ENCODE measurements around the gene RNF41.
"Not testable (repeated sequence)": the region's sequence is repeated elsewhere in the genome, so short reads cannot be mapped to it uniquely, and the experiment has no call there.

RNF41 gene

GRCh38 chr12:56157201-56158028, 64.3 kb downstream of the RNF41 start:
- Histone ChIP-seq H3K36me3 (ENCODE audit: insufficient read depth, low read length) (peaks cover 45% of the 10 kb centered on the region), H2AFZ (ENCODE audit: low read depth, low read length) (peak overlapping the region; percentile 21)

GRCh38 chr12:56156464-56157200, 65.1 kb downstream of the RNF41 start:
- not testable (repeated sequence) for H3K9me3 ChIP-seq (ENCODE audit: low read length); H3K27me3 ChIP-seq (ENCODE audit: insufficient read depth, low read length); H2AFZ ChIP-seq (ENCODE audit: low read depth, low read length)
- Histone ChIP-seq H3K36me3 (ENCODE audit: insufficient read depth, low read length) (peaks cover 38% of the 10 kb centered on the region), H3K4me3 (ENCODE audit: low read length) (peak overlapping the region; percentile 85), H3K4me1 (ENCODE audit: insufficient read depth, low read length) (peaks cover 38% of the 10 kb centered on the region)

More at GRCh38 chr12:56157201-56158028, 64.3 kb downstream of the RNF41 start:
- Histone ChIP-seq H3K4me3 (ENCODE audit: low read length) (peak overlapping the region; percentile 85), H3K9me3 (ENCODE audit: low read length) (no peaks in the 10 kb centered on the region), H3K4me1 (ENCODE audit: insufficient read depth, low read length) (peaks cover 42% of the 10 kb centered on the region), H3K27me3 (ENCODE audit: insufficient read depth, low read length) (no peaks in the 10 kb centered on the region)

- H3K4me3 ChIP-seq (ENCODE audit: low read length), result no peak overlapping the region
- H3K36me3 ChIP-seq (ENCODE audit: insufficient read depth, low read length), result peaks cover 25% of the 10 kb centered on the region
- peaks cover 30% of the 10 kb centered on the region for H3K4me1 ChIP-seq (ENCODE audit: insufficient read depth, low read length)
- no peaks in the 10 kb centered on the region for H3K9me3 ChIP-seq (ENCODE audit: low read length)
- H3K27me3 ChIP-seq (ENCODE audit: insufficient read depth, low read length), result no peaks in the 10 kb centered on the region
- no peak overlapping the region for H2AFZ ChIP-seq (ENCODE audit: low read depth, low read length)
Measured at GRCh38 chr12:56155256-56155845, 66.4 kb downstream of the RNF41 start.

GRCh38 chr12:56154818-56155217, 66.9 kb downstream of the RNF41 start:
- Histone ChIP-seq H2AFZ (ENCODE audit: low read depth, low read length) (no peak overlapping the region), H3K9me3 (ENCODE audit: low read length) (no peaks in the 10 kb centered on the region), H3K27me3 (ENCODE audit: insufficient read depth, low read length) (no peaks in the 10 kb centered on the region), H3K36me3 (ENCODE audit: insufficient read depth, low read length) (peaks cover 20% of the 10 kb centered on the region), H3K4me1 (ENCODE audit: insufficient read depth, low read length) (peaks cover 24% of the 10 kb centered on the region), H3K4me3 (ENCODE audit: low read length) (no peak overlapping the region)

- H3K27me3 ChIP-seq (ENCODE audit: insufficient read depth, low read length), result no peaks in the 10 kb centered on the region
- H3K4me1 ChIP-seq (ENCODE audit: insufficient read depth, low read length), result peaks cover 19% of the 10 kb centered on the region
- H2AFZ ChIP-seq (ENCODE audit: low read depth, low read length), result no peak overlapping the region
- no peaks in the 10 kb centered on the region for H3K9me3 ChIP-seq (ENCODE audit: low read length)
- H3K4me3 ChIP-seq (ENCODE audit: low read length), result no peak overlapping the region
- peaks cover 15% of the 10 kb centered on the region for H3K36me3 ChIP-seq (ENCODE audit: insufficient read depth, low read length)
Measured at GRCh38 chr12:56154246-56154771, 67.4 kb downstream of the RNF41 start.

GRCh38 chr12:56153678-56154065, 68.0 kb downstream of the RNF41 start:
- Histone ChIP-seq H2AFZ (ENCODE audit: low read depth, low read length) (no peak overlapping the region), H3K27me3 (ENCODE audit: insufficient read depth, low read length) (no peaks in the 10 kb centered on the region), H3K9me3 (ENCODE audit: low read length) (no peaks in the 10 kb centered on the region), H3K36me3 (ENCODE audit: insufficient read depth, low read length) (peaks cover 13% of the 10 kb centered on the region), H3K4me3 (ENCODE audit: low read length) (peak overlapping the region; percentile 93), H3K4me1 (ENCODE audit: insufficient read depth, low read length) (peaks cover 17% of the 10 kb centered on the region)

GRCh38 chr12:56152756-56153677, 68.7 kb downstream of the RNF41 start:
- Histone ChIP-seq H2AFZ (ENCODE audit: low read depth, low read length) (peak overlapping the region; percentile 88), H3K27me3 (ENCODE audit: insufficient read depth, low read length) (no peaks in the 10 kb centered on the region), H3K4me1 (ENCODE audit: insufficient read depth, low read length) (peaks cover 17% of the 10 kb centered on the region), H3K36me3 (ENCODE audit: insufficient read depth, low read length) (peaks cover 13% of the 10 kb centered on the region), H3K9me3 (ENCODE audit: low read length) (no peaks in the 10 kb centered on the region), H3K4me3 (ENCODE audit: low read length) (peak overlapping the region; percentile 93)

All from neuron (in vitro differentiated cells).